Forelimb muscle (tissue), 1 donor: ENCODE results near the gene SHTN1. TPM values are rescaled to one million over a fixed set of nuclear protein-coding genes. Genes with fewer than 3 reads are reported as not detected.

Experiments
- DNase-seq: peaks from one replicate; pipeline ENCODE4 v3.0.0-alpha.2; 2013; ENCODE audit warnings: low read depth
- polyA plus RNA-seq: library from polyadenylated mRNA; unstranded; fragments of 120-200 nt; gene quantifications from one replicate; pipeline ENCODE4 v1.2.1, GENCODE V29; 2013; ENCODE audit not compliant: insufficient read length

SHTN1 gene
- polyA plus RNA-seq, 1 donor, result 4.9 TPM

DNA sequence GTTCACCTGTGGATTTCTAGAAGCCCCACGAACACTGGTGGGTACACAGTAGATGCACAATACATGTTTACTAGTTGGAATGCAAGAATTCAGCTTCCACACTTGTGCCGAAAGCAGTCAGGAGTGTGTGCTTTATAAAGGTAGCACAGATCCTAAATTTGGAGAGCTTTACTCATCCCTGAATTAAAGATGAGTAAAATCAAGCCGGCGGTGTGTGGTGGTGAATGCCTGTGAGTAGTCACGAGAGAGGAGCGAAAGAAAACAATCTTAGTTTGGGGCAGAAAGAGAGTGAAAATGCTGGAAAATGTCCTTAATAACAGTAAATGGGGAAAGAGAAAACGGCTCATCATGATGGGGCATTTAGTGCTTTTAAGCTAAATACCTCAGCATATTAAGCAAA, 169.3 kb downstream of the SHTN1 start:
- no peak for DNase-seq

DNA sequence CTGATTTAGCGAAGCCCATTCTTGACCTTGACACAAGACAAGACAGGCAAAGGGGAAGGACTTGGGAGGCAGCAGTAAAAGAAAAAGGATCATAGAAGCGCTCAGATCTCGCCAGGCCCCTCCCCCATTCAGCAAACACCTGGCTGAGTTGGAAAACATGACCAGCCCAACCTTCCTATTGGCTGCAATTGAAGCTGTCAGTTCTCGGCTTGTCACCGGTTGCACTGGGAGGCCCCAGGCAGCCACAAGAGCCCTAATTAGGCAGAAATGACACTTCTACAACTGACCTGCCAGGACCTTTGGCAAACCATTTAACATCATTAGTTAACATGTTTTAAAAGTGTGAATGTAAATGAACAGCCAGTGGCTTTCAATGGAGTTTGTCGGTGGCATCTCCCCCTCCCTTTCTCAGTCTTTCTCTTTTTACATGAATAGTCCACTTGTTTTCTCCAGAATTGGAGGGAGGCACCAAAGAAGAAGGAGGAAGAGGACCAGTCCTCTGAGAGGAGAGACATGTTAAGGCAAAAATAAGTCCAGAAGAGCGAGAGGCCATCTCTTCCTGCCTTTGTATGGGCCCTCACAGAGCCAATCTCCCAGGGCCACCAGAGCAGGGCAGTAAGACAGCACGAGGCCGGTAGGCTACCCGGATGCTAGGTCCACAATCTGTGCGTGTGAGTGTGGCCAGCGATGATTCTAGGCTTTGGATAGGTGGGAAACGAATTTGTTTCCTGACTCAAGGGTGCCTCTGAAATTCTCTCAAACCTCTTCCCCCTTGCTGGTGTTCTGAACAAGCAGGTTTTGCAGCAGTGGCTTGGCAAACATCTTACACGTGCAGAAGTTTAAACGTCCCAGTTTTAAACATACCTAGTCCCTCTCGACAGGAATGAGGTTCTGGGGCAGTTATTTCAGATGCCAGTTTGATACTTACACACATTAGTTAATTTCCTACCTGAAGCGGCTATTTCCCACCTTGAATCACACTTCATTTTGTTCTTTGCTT, 170.7 kb downstream of the SHTN1 start:
- DNase-seq, result no peak

DNA sequence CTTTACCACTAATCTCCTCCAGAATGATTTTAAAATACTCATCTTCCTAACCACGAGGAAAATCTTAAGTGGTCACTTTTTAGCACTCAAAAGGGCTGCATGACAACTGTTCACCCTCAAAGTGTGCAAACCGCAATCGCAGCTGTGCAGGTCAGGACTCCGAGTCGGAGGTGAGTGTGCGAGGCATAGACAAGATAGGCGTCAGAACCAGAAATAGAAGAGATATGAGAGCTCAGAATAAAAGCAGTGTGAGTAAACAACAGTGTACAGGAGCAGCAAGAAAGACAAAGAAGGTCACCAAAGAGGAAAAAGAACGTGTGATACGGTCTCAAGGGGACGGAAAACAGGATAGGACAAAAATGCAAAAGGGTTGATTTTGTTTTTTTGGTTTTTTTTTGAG, 173.2 kb downstream of the SHTN1 start:
- DNase-seq, result no peak

Other genes starting within 250 kb of the SHTN1 start
- gene ENO4, start 155.7 kb downstream of the SHTN1 start, polyA plus RNA-seq, result 0.38 TPM
- gene VAX1, start 133.1 kb upstream of the SHTN1 start, polyA plus RNA-seq, result not detected
- not detected for gene KCNK18, start 192.3 kb upstream of the SHTN1 start, polyA plus RNA-seq
- gene SLC18A2, start 235.9 kb upstream of the SHTN1 start, polyA plus RNA-seq, result 0.29 TPM